Stimulated activated memory B cell treated with anti-CD40 and anti-IgM and Interleukin-4, amounts not matched to agents 10 μg/mL and 1 μg/mL and 100 μg/mL, for 72 hours (primary cell): Measurements from ENCODE around the gene EOGT.

Experiments used
- ATAC-seq: fragments of 150-1000 bp; cut with Tn5 transposase; 2 replicates; pipeline ENCODE4 v1.10.0; 2021
- H3K27ac Mint-ChIP-seq: one replicate; pipeline ENCODE4 v1.8.0; 2022; ENCODE audit warnings: mild to moderate bottlenecking, mixed read lengths
- H3K27me3 Mint-ChIP-seq: one replicate; pipeline ENCODE4 v1.8.0; 2022; ENCODE audit warnings: mixed read lengths
- H3K36me3 Mint-ChIP-seq: one replicate; pipeline ENCODE4 v1.8.0; 2022; ENCODE audit warnings: mixed read lengths
- H3K4me1 Mint-ChIP-seq: one replicate; pipeline ENCODE4 v1.8.0; 2022; ENCODE audit warnings: mixed read lengths
- H3K4me3 Mint-ChIP-seq: one replicate; pipeline ENCODE4 v1.8.0; 2022; ENCODE audit warnings: mild to moderate bottlenecking, moderate library complexity, mixed read lengths
- H3K9me3 Mint-ChIP-seq: one replicate; pipeline ENCODE4 v1.8.0; 2022; ENCODE audit warnings: mixed read lengths

EOGT gene

GRCh38 chr3:69013253-69014021 lies at the start of gene EOGT:
Gene EOGT (minus strand): TSS chr3:69013684. CDS start chr3:69009846, 3,838 bp downstream.
- Mint-ChIP-seq H3K27ac (peak within 1 kb of the TSS; percentile 69), H3K4me3 (peak within 1 kb of the TSS; percentile 88), H3K36me3 (peaks cover 12% of the 10 kb centered on the region), H3K27me3 (no peaks in the 10 kb centered on the region), H3K9me3 (no peaks in the 10 kb centered on the region), H3K4me1 (peaks cover 5% of the 10 kb centered on the region)
- peak; percentile 91 for ATAC-seq

DNA sequence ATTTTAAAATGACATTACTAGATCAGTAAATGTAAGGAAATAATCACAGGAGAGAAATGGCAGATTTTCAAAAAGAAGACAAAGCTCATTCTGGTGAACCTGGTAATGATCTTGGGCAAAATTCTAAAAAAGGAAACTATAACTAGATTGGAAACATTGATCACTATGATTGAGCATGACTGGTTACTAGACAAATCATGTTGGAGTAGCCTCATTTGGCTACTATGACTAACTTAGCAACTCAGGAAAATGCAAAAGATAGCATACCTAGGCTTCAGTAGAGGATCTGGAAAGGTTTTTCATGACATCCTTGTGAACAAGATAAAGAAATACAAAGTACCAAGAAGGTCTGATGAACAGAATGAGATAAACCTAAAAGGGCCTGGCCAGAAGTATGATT lies 46.2 kb upstream of the EOGT start:
- H3K36me3 Mint-ChIP-seq = peaks cover 60% of the 10 kb centered on the region
- peaks cover 19% of the 10 kb centered on the region for H3K4me1 Mint-ChIP-seq
- no peak overlapping the region for H3K4me3 Mint-ChIP-seq
- H3K27ac Mint-ChIP-seq = peak overlapping the region; percentile 74
- H3K27me3 Mint-ChIP-seq = no peaks in the 10 kb centered on the region
- ATAC-seq = no peak
- H3K9me3 Mint-ChIP-seq = no peaks in the 10 kb centered on the region

- Mint-ChIP-seq H3K4me3 (no peak overlapping the region), H3K27ac (peak overlapping the region; percentile 74), H3K36me3 (peaks cover 54% of the 10 kb centered on the region), H3K9me3 (no peaks in the 10 kb centered on the region), H3K4me1 (peaks cover 19% of the 10 kb centered on the region), H3K27me3 (no peaks in the 10 kb centered on the region)
- ATAC-seq = no peak
These were observed 45.4 kb upstream of the EOGT start for GRCh38 chr3:69058947-69059224.

DNA sequence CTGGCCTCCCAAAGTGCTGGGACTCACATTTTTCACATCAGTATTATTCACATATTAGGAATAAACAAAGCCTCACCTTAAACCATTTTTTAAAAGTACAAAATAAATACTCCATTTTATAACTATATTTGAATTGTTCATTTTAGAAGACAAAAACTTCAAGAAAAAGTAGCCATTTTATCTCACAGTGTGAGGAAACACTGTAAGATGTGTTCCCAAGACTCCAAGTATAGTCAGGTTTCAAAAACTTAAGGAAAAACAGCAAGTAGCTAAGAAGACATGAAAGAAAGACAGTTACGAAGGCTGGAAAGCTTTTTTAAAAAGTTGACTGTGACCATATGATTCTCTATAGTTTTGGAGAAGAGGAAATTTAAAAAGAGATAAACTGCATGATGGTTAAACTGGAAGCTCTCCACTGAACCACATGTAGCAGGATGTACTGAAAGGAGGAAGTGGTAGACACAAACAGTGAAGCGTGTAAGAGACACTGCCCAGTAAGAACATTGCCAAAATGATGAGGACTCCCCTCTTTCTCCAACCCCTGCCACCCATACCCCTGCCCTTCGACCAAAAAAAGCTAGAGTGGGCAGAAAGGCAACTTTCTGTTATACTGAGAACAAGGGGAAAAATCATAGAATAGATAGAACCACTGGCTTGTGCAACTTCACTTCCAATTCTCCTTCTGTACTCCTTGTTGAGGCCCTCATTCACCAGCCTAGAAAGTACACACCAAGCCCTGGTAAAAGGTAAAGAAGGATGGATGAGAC lies 44.9 kb upstream of the EOGT start:
- H3K4me3 Mint-ChIP-seq = peak overlapping the region; percentile 26
- no peaks in the 10 kb centered on the region for H3K9me3 Mint-ChIP-seq
- H3K4me1 Mint-ChIP-seq = peaks cover 19% of the 10 kb centered on the region
- H3K36me3 Mint-ChIP-seq = peaks cover 49% of the 10 kb centered on the region
- H3K27ac Mint-ChIP-seq = peak overlapping the region; percentile 74
- H3K27me3 Mint-ChIP-seq = no peaks in the 10 kb centered on the region
- ATAC-seq = peak; percentile 98

DNA sequence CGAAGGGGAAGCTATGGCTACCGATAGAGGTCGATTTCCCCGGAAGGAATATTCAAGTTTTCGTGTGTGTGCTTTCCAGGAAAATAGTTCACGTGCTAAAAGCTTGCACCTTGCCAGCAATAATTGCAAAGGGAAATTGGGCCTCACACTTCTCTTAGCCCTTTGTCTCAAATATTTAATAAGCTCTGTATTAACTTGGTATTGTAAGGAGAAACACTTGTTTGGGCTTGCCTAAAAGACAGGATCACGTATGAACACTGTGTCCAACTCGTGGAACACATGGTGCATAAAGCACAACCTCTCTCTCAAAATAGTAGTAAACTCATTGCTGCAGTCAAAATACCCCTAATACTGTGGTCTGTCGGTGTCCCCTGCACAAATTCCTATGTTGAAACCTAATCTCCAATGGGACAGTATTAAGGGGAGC lies 39.0 kb upstream of the EOGT start:
- Mint-ChIP-seq H3K9me3 (no peaks in the 10 kb centered on the region), H3K27ac (peak overlapping the region; percentile 98), H3K4me3 (peak overlapping the region; percentile 98), H3K36me3 (peaks cover 15% of the 10 kb centered on the region), H3K4me1 (peaks cover 30% of the 10 kb centered on the region), H3K27me3 (no peaks in the 10 kb centered on the region)
- no peak for ATAC-seq

GRCh38 chr3:69051756-69052471 lies 38.4 kb upstream of the EOGT start, which contains the start of gene TMF1:
Gene TMF1 (minus strand): TSS chr3:69052333. CDS start chr3:69052086, 247 bp downstream.
- Mint-ChIP-seq H3K4me3 (peak within 1 kb of the TSS; percentile 98), H3K27me3 (no peaks in the 10 kb centered on the region), H3K9me3 (no peaks in the 10 kb centered on the region), H3K4me1 (peaks cover 34% of the 10 kb centered on the region), H3K27ac (peak within 1 kb of the TSS; percentile 98), H3K36me3 (peaks cover 19% of the 10 kb centered on the region)
- peak; percentile 99 for ATAC-seq

- H3K27me3 Mint-ChIP-seq = no peaks in the 10 kb centered on the region
- no peak overlapping the region for H3K4me3 Mint-ChIP-seq
- H3K36me3 Mint-ChIP-seq = peaks cover 20% of the 10 kb centered on the region
- ATAC-seq = no peak
- H3K27ac Mint-ChIP-seq = no peak overlapping the region
- no peaks in the 10 kb centered on the region for H3K9me3 Mint-ChIP-seq
- peaks cover 34% of the 10 kb centered on the region for H3K4me1 Mint-ChIP-seq
These were observed 35.5 kb upstream of the EOGT start for GRCh38 chr3:69048990-69049389.

GRCh38 chr3:69044608-69045007 lies 31.1 kb upstream of the EOGT start:
- H3K36me3 Mint-ChIP-seq = peaks cover 43% of the 10 kb centered on the region
- H3K4me1 Mint-ChIP-seq = peaks cover 17% of the 10 kb centered on the region
- no peaks in the 10 kb centered on the region for H3K9me3 Mint-ChIP-seq
- no peak overlapping the region for H3K4me3 Mint-ChIP-seq
- no peak for ATAC-seq
- no peak overlapping the region for H3K27ac Mint-ChIP-seq
- no peaks in the 10 kb centered on the region for H3K27me3 Mint-ChIP-seq

GRCh38 chr3:69033470-69033869 lies 20.0 kb upstream of the EOGT start:
- no peaks in the 10 kb centered on the region for H3K27me3 Mint-ChIP-seq
- peaks cover 48% of the 10 kb centered on the region for H3K36me3 Mint-ChIP-seq
- no peak overlapping the region for H3K4me3 Mint-ChIP-seq
- H3K4me1 Mint-ChIP-seq = no peaks in the 10 kb centered on the region
- no peak for ATAC-seq
- no peaks in the 10 kb centered on the region for H3K9me3 Mint-ChIP-seq
- no peak overlapping the region for H3K27ac Mint-ChIP-seq

DNA sequence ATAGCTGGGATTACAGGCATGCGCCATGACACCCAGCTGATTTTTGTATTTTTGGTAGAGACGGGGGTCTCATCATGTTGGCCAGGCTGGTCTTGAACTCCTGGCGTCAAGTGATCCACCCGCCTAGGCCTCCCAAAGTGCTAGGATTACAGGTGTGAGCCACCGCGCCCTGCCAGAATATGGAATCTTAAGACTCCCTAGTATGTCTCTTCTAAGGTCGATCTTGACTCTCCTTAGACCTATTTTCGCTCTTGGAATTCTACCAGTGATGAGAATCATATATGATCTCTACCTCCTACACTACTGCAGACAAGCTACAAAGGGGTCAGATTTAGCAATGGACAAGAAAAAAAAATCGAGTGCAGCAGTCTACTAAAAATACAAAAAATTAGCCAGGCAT lies 19.3 kb upstream of the EOGT start:
- peaks cover 46% of the 10 kb centered on the region for H3K36me3 Mint-ChIP-seq
- no peak overlapping the region for H3K4me3 Mint-ChIP-seq
- no peak for ATAC-seq

DNA sequence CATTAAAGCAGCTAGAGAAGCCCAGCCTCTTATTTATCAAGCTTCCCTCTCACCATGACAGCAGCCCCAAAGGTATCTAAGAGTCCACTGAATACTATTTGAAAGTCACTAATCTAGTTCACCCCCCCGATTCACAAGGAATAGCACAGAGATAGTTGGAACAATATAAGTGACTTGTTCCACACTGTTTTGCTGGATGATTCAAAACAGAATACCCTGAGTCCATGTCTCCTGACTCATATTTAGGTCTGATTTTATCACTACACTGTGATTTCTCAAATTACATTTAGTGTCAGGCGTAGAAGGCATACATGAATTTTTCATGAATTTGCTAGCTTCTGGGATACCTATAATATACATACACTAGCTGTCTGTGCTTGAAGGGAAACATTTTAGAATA lies 18.7 kb upstream of the EOGT start:
- H3K4me3 Mint-ChIP-seq = no peak overlapping the region
- H3K4me1 Mint-ChIP-seq = no peaks in the 10 kb centered on the region
- no peak overlapping the region for H3K27ac Mint-ChIP-seq
- ATAC-seq = no peak
- no peaks in the 10 kb centered on the region for H3K27me3 Mint-ChIP-seq
- no peaks in the 10 kb centered on the region for H3K9me3 Mint-ChIP-seq
- H3K36me3 Mint-ChIP-seq = peaks cover 41% of the 10 kb centered on the region

More for the DNA sequence above, 19.3 kb upstream of the EOGT start:
- Mint-ChIP-seq H3K27ac (no peak overlapping the region), H3K4me1 (no peaks in the 10 kb centered on the region), H3K27me3 (no peaks in the 10 kb centered on the region), H3K9me3 (no peaks in the 10 kb centered on the region)

DNA sequence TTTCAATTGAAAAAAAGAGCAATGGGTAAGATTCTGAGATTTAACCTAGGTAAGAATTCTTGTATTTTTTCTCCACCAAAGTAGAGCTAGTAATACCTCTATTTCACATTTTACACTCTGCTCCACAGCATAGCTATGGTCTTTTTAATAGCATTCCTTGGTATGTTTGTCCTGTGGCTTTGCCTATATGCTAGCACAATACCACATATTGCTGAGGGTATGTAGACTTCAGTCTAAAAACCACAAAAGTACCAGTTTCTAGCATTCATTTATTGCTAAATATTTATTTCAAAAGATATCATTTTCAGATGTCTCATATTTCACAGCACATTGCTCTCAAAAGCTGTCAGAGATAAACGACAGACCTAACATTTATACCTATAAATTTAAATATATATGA lies 18.2 kb upstream of the EOGT start:
- Mint-ChIP-seq H3K9me3 (no peaks in the 10 kb centered on the region), H3K27me3 (no peaks in the 10 kb centered on the region), H3K36me3 (peaks cover 41% of the 10 kb centered on the region), H3K27ac (no peak overlapping the region), H3K4me3 (no peak overlapping the region), H3K4me1 (no peaks in the 10 kb centered on the region)
- ATAC-seq = no peak

- no peak overlapping the region for H3K27ac Mint-ChIP-seq
- H3K4me1 Mint-ChIP-seq = no peaks in the 10 kb centered on the region
- H3K9me3 Mint-ChIP-seq = no peaks in the 10 kb centered on the region
- no peak for ATAC-seq
- peaks cover 18% of the 10 kb centered on the region for H3K36me3 Mint-ChIP-seq
- H3K4me3 Mint-ChIP-seq = no peak overlapping the region
- no peaks in the 10 kb centered on the region for H3K27me3 Mint-ChIP-seq
These were observed 7.4 kb upstream of the EOGT start for GRCh38 chr3:69020857-69021256.

- Mint-ChIP-seq H3K27ac (no peak overlapping the region), H3K9me3 (no peaks in the 10 kb centered on the region), H3K27me3 (no peaks in the 10 kb centered on the region), H3K36me3 (peaks cover 14% of the 10 kb centered on the region), H3K4me3 (no peak overlapping the region), H3K4me1 (no peaks in the 10 kb centered on the region)
- no peak for ATAC-seq
These were observed 6.9 kb upstream of the EOGT start for GRCh38 chr3:69020424-69020823.

GRCh38 chr3:69016901-69017300 lies 3.4 kb upstream of the EOGT start:
- no peak overlapping the region for H3K27ac Mint-ChIP-seq
- H3K9me3 Mint-ChIP-seq = no peaks in the 10 kb centered on the region
- no peaks in the 10 kb centered on the region for H3K27me3 Mint-ChIP-seq
- no peak overlapping the region for H3K4me3 Mint-ChIP-seq
- ATAC-seq = no peak
- H3K4me1 Mint-ChIP-seq = peaks cover 5% of the 10 kb centered on the region
- peaks cover 5% of the 10 kb centered on the region for H3K36me3 Mint-ChIP-seq
